ENCODE data around the gene TM4SF5. TPM values are rescaled to one million over a fixed set of nuclear protein-coding genes. Genes with fewer than 3 reads are reported as not detected.

TM4SF5 gene
- total RNA-seq, 2 donors from 2014 or later, result not detected

DNA sequence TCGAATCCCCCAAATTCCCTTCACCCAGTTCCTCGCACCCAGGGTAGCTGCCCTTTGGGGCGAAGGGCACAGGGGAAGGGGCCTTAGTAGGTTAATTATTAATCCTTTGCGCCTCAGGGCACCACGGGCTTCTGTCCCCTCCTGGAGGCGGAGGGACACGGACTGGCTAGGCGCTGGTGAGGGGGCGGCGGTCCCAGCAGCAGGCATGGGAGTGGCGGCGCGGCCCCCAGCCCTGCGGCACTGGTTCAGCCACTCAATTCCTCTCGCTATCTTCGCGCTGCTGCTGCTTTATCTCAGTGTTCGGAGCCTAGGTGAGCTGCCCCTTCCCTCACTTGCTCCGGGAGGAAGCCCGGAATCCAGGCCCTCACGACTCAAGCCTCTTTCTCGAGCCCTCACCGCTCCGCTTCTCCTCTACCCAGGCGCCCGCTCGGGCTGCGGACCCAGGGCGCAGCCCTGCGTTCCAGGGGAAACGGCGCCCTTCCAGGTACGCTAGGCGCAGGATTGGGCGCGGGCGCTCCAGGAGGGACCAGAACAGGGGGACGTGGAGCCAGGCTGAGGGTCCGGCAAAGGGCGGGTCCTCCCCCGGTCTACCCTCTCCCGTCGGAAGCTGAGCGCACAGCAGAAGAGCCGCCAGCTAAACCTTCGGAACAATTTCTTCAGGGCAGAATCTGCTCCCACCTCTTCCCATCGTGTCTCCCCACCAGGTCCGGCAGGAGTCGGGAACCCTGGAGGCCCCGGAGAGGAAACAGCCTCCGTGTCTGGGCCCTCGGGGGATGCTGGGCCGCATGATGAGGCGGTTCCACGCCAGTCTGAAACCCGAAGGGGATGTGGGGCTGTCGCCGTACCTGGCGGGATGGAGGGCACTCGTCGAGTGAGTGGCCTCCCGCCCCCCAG lies 17.4 kb downstream of the TM4SF5 start, which contains the start of gene GLTPD2:
TSS of gene GLTPD2 (plus strand) at position 158 of the 894 bp plus-strand sequence. CDS start at position 206, 48 bp downstream.
- Histone ChIP-seq H3K4me3 (peak within 1 kb of the TSS; percentile 60 to 64), H3K27ac (peak within 1 kb of the TSS; percentile 90 to 95), H3K36me3 (no peaks in the 10 kb centered on the region), H3K27me3 (no peaks in the 10 kb centered on the region), H3K4me1 (peaks cover 0 to 44% of the 10 kb centered on the region in 2 donors), H3K9me3 (no peaks in the 10 kb centered on the region)
- no peak for DNase-seq (ENCODE audit: low spot score)
- no peak for TF ChIP-seq CTCF (IDR thresholded peaks at IDR 0.05)

- Histone ChIP-seq H3K27ac (peak overlapping the region; percentile 90 to 95), H3K36me3 (no peaks in the 10 kb centered on the region), H3K9me3 (no peaks in the 10 kb centered on the region), H3K27me3 (no peaks in the 10 kb centered on the region), H3K4me1 (peaks cover 0 to 44% of the 10 kb centered on the region in 2 donors), H3K4me3 (peak overlapping the region; percentile 60 to 64)
- DNase-seq (ENCODE audit: low spot score), result no peak
- TF ChIP-seq CTCF (IDR thresholded peaks at IDR 0.05), result no peak
Measured at GRCh38 chr17:4789701-4789950, 17.9 kb downstream of the TM4SF5 start.

DNA sequence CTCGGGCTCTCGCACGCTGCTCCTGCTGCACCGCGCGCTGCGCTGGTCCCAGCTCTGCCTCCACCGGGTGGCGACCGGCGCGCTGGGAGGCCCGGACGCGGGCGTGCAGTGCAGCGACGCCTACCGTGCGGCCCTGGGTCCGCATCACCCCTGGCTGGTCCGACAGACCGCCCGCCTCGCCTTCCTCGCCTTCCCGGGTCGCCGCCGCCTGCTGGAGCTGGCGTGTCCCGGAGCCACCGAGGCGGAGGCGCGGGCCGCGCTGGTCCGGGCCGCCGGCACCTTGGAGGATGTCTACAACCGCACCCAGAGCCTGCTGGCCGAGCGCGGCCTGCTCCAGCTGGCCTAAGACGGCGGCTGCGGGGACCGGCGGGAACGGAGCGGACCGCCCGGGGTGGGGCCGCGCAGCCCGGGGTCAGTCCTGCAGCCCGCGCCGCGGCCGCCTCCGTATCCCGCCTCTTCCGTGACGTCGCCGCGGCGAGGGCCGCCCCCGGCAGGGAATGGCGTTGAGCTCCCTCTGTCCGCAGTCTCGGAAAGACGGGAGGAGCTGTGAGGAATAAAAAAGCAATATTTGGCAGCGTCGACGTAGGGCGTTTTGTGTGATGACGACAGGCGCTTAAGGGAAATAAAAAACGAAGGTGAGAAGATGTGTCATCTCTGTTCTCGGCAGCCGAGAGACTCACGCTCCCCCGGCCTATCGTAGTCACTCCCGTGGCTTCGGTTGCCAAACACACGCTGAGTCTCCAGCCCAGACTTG lies 18.4 kb downstream of the TM4SF5 start:
- Histone ChIP-seq H3K27ac (peak overlapping the region; percentile 90 to 95), H3K4me3 (peak overlapping the region; percentile 60 to 64), H3K4me1 (peaks cover 0 to 42% of the 10 kb centered on the region in 2 donors), H3K27me3 (no peaks in the 10 kb centered on the region), H3K9me3 (no peaks in the 10 kb centered on the region), H3K36me3 (no peaks in the 10 kb centered on the region)
- TF ChIP-seq CTCF (IDR thresholded peaks at IDR 0.05), result peak; percentile 43 to 90
- DNase-seq (ENCODE audit: low spot score), result peak; percentile 91

- H3K27me3 ChIP-seq, result no peaks in the 10 kb centered on the region
- H3K27ac ChIP-seq, result peak overlapping the region; percentile 90 to 95
- no peaks in the 10 kb centered on the region for H3K9me3 ChIP-seq
- no peak for DNase-seq (ENCODE audit: low spot score)
- peaks cover 0 to 36% of the 10 kb centered on the region in 2 donors for H3K4me1 ChIP-seq
- H3K4me3 ChIP-seq, result peak overlapping the region; percentile 60 to 64
- H3K36me3 ChIP-seq, result no peaks in the 10 kb centered on the region
- no peak for TF ChIP-seq CTCF (IDR thresholded peaks at IDR 0.05)
Measured at GRCh38 chr17:4790705-4791088, 19.0 kb downstream of the TM4SF5 start.

DNA sequence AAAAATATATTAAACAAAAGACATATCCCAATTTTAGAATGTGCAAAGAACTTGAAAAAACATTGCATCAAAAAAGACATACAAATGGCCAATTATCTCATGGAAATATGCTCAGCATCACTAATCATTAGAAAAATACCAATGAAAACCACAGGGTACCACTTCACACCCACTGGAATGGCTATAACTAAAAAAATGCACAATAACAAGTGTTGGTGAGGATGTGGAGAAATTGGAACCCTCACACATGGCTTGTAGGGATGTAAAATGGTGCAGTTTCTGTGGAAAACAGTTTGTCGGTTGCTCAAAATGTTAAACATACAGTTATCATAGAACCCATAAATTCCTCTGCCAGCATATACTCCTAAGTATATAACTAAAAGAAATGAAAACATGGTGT lies 23.5 kb downstream of the TM4SF5 start:
- H3K4me3 ChIP-seq, result no peak overlapping the region
- TF ChIP-seq CTCF (IDR thresholded peaks at IDR 0.05), result no peak
- H3K9me3 ChIP-seq, result no peaks in the 10 kb centered on the region
- H3K27me3 ChIP-seq, result no peaks in the 10 kb centered on the region
- DNase-seq (ENCODE audit: low spot score), result no peak
- H3K4me1 ChIP-seq, result peaks cover 0 to 14% of the 10 kb centered on the region in 2 donors
- H3K36me3 ChIP-seq, result peaks cover 12% of the 10 kb centered on the region
- H3K27ac ChIP-seq, result no peak overlapping the region
